DND-41 (cell line): ENCODE results near the gene LRRC3C.

ENCODE experiments used
- CTCF ChIP-seq: IDR thresholded peaks from 2 replicates; pipeline ENCODE4 v1.5.1; 2012; ENCODE audit warnings: borderline replicate concordance, low read length, moderate library complexity, mild to moderate bottlenecking; ENCODE audit not compliant: poor library complexity, severe bottlenecking; ENCODE audit errors: extremely low read depth
- EZH2 ChIP-seq: IDR thresholded peaks from 3 replicates; pipeline ENCODE4 v1.6.1; 2012; ENCODE audit warnings: borderline replicate concordance, low read depth, mild to moderate bottlenecking, moderate library complexity, low read length, inconsistent platforms; ENCODE audit not compliant: severe bottlenecking

GRCh38 chr17:39915559-39915958 lies 12.0 kb upstream of the LRRC3C start:
- no peak for TF ChIP-seq CTCF
- no peak for TF ChIP-seq EZH2
